Smooth muscle cell (in vitro differentiated cells): ENCODE measurements around the gene GMEB2. TPM values are rescaled to one million over a fixed set of nuclear protein-coding genes. Genes with fewer than 3 reads are reported as not detected.
"Not testable (repeated sequence)": the region's sequence is repeated elsewhere in the genome, so short reads cannot be mapped to it uniquely, and the experiment has no call there.

Experiments used
- DNase-seq: peaks from one replicate; lab custom pipeline; 2025; ENCODE audit not compliant: unreplicated experiment; lab: John Stamatoyannopoulos, UW
- H2AFZ ChIP-seq: fragments of 200-600 bp; sonication (generic); 2 replicates; pipeline ENCODE4 v1.6.0; 2016; ENCODE audit warnings: antibody characterized with exemption, low read depth, mild to moderate bottlenecking
- H3F3A ChIP-seq: fragments of 200-600 bp; sonication (generic); 2 replicates; pipeline ENCODE4 v1.6.0; 2017; ENCODE audit warnings: antibody characterized with exemption, low read depth
- H3K27ac ChIP-seq: fragments of 200-600 bp; sonication (generic); 2 replicates; pipeline ENCODE4 v1.5.1; 2016; ENCODE audit warnings: low read depth, mild to moderate bottlenecking
- H3K27me3 ChIP-seq: fragments of 200-600 bp; sonication (generic); 2 replicates; pipeline ENCODE4 v1.6.1; 2016; ENCODE audit warnings: low read depth, mild to moderate bottlenecking
- H3K36me3 ChIP-seq: fragments of 200-600 bp; sonication (generic); 2 replicates; pipeline ENCODE4 v1.5.1; 2016; ENCODE audit warnings: low read depth
- H3K4me1 ChIP-seq: fragments of 200-600 bp; sonication (generic); 2 replicates; pipeline ENCODE4 v1.5.1; 2016; ENCODE audit warnings: low read depth
- H3K4me2 ChIP-seq: fragments of 200-600 bp; sonication (generic); 2 replicates; pipeline ENCODE4 v1.6.0; 2016; ENCODE audit warnings: mild to moderate bottlenecking
- H3K4me3 ChIP-seq: fragments of 200-600 bp; sonication (generic); 2 replicates; pipeline ENCODE4 v1.5.1; 2016; ENCODE audit warnings: mild to moderate bottlenecking
- H3K79me2 ChIP-seq: fragments of 200-600 bp; sonication (generic); 2 replicates; pipeline ENCODE4 v1.6.0; 2016; ENCODE audit warnings: low read depth, mild to moderate bottlenecking
- H3K9ac ChIP-seq: fragments of 200-600 bp; sonication (generic); 2 replicates; pipeline ENCODE4 v1.6.0; 2016; ENCODE audit warnings: low read depth
- H3K9me3 ChIP-seq: fragments of 200-600 bp; sonication (generic); replicated peaks from 2 replicates; pipeline ENCODE4 v1.5.1; 2016; ENCODE audit warnings: low read depth
- H4K20me1 ChIP-seq: fragments of 200-600 bp; sonication (generic); 2 replicates; pipeline ENCODE4 v1.6.0; 2016; ENCODE audit warnings: low read depth
- CTCF ChIP-seq: fragments of 200-600 bp; sonication (generic); IDR thresholded peaks from 2 replicates; pipeline ENCODE4 v1.5.1; 2017; ENCODE audit warnings: borderline replicate concordance, mild to moderate bottlenecking, antibody characterized with exemption; ENCODE audit not compliant: insufficient read depth, poor library complexity, severe bottlenecking
- WGBS: methylation state at CpG from one replicate; pipeline ENCODE4 v1.1.7; 2016; ENCODE audit warnings: low lambda C conversion rate; 5-methylcytosine and 5-hydroxymethylcytosine counted together
- polyA plus RNA-seq: library from polyadenylated mRNA; unstranded; fragments of >200 nt; fragmentation: Nextera tagmentation; extraction: Ambion mirVana; gene quantifications from 2 replicates; pipeline ENCODE4 v1.2.1, GENCODE V29; 2016
- total RNA-seq: library from RNA; depleted of rRNA; stranded (reverse); fragments of >200 nt; gene quantifications from 2 replicates; pipeline ENCODE4 v1.2.3, GENCODE V29; 2014

GMEB2 gene
- total and polyA plus RNA-seq, 2 experiments from 2014 or later: 8.9 to 11.3 TPM

GRCh38 chr20:63641146-63641791 lies 14.4 kb upstream of the GMEB2 start:
- Histone ChIP-seq H3K4me3 (peak overlapping the region; percentile 51), H3K27me3 (no peaks in the 10 kb centered on the region), H3K36me3 (no peaks in the 10 kb centered on the region), H3K4me1 (peaks cover 4% of the 10 kb centered on the region), H3K27ac (no peak overlapping the region), H3F3A (no peaks in the 10 kb centered on the region), H3K9me3 (no peaks in the 10 kb centered on the region), H2AFZ (peak overlapping the region; percentile 80), H3K4me2 (peak overlapping the region; percentile 85), H3K9ac (no peak overlapping the region), H3K79me2 (no peaks in the 10 kb centered on the region), H4K20me1 (no peaks in the 10 kb centered on the region)
- WGBS: 39% methylated on average over 37 of the region's 47 CpGs
- TF ChIP-seq CTCF: no peak
- no peak for DNase-seq

GRCh38 chr20:63640686-63641085 lies 13.8 kb upstream of the GMEB2 start:
- not testable (repeated sequence) for H4K20me1 ChIP-seq, H3K9me3 ChIP-seq, H3K4me2 ChIP-seq, H3K27ac ChIP-seq, H3K79me2 ChIP-seq, H3K27me3 ChIP-seq, H2AFZ ChIP-seq, H3K36me3 ChIP-seq, DNase-seq, H3F3A ChIP-seq, H3K9ac ChIP-seq, H3K4me3 ChIP-seq, H3K4me1 ChIP-seq
- WGBS: 88% methylated on average over 4 of the region's 17 CpGs

- no peaks in the 10 kb centered on the region for H3K36me3 ChIP-seq
- H3K4me3 ChIP-seq: no peak overlapping the region
- 96% methylated on average over 6 of the region's 8 CpGs for WGBS
- H2AFZ ChIP-seq: no peak overlapping the region
- no peak for TF ChIP-seq CTCF
- H3K9me3 ChIP-seq: no peaks in the 10 kb centered on the region
- no peak for DNase-seq
- no peaks in the 10 kb centered on the region for H3K27me3 ChIP-seq
- H4K20me1 ChIP-seq: no peaks in the 10 kb centered on the region
- peaks cover 4% of the 10 kb centered on the region for H3K4me1 ChIP-seq
- no peak overlapping the region for H3K27ac ChIP-seq
- no peak overlapping the region for H3K9ac ChIP-seq
- H3K79me2 ChIP-seq: no peaks in the 10 kb centered on the region
- no peaks in the 10 kb centered on the region for H3F3A ChIP-seq
- no peak overlapping the region for H3K4me2 ChIP-seq
These were observed 13.2 kb upstream of the GMEB2 start for GRCh38 chr20:63640086-63640485.

GRCh38 chr20:63639093-63639975 lies 12.4 kb upstream of the GMEB2 start:
- Histone ChIP-seq H3K4me1 (peaks cover 4% of the 10 kb centered on the region), H2AFZ (no peak overlapping the region), H3K79me2 (no peaks in the 10 kb centered on the region), H3K4me3 (no peak overlapping the region), H3K36me3 (no peaks in the 10 kb centered on the region), H4K20me1 (no peaks in the 10 kb centered on the region), H3K27me3 (no peaks in the 10 kb centered on the region), H3K9me3 (no peaks in the 10 kb centered on the region), H3K4me2 (no peak overlapping the region), H3K27ac (no peak overlapping the region), H3F3A (no peaks in the 10 kb centered on the region), H3K9ac (no peak overlapping the region)
- DNase-seq: no peak
- no peak for TF ChIP-seq CTCF
- WGBS: 86% methylated on average over 13 of the region's 15 CpGs
